A673 (cell line): Measurements from ENCODE around the gene ERC1.

Experiments
- CTCF ChIP-seq: fragments of 300-800, 200-600 bp; sonication (generic); conservative IDR thresholded peaks from 2 replicates; pipeline ENCODE4 v1.5.1; 2017; ENCODE audit warnings: low read depth, mild to moderate bottlenecking, antibody characterized with exemption, low read length, moderate library complexity, mixed read lengths
- EZH2 ChIP-seq: fragments of 200-600 bp; sonication (generic); IDR thresholded peaks from 2 replicates; pipeline ENCODE4 v1.6.1; 2017; ENCODE audit warnings: borderline replicate concordance, low read depth, mild to moderate bottlenecking, mixed read lengths, antibody characterized with exemption, low read length; ENCODE audit not compliant: poor library complexity, severe bottlenecking

- no peak for TF ChIP-seq CTCF
- TF ChIP-seq EZH2, result no peak
These were observed 511.8 kb downstream of the ERC1 start for GRCh38 chr12:1502831-1503230.
